Fibroblast of skin of scalp (primary cell): Measurements from ENCODE around the gene ALOX5AP.

ENCODE experiments used
- DNase-seq: peaks from one replicate; pipeline ENCODE4 v3.0.0-alpha.2; 2013

The ALOX5AP gene

GRCh38 chr13:30714629-30715371, 20.5 kb upstream of the ALOX5AP start:
- DNase-seq = no peak

- DNase-seq = no peak
These were observed 20.0 kb upstream of the ALOX5AP start for GRCh38 chr13:30715372-30715756.

GRCh38 chr13:30715837-30716236, 19.5 kb upstream of the ALOX5AP start:
- DNase-seq = peak; percentile 75

- DNase-seq = peak; percentile 91
These were observed 16.4 kb upstream of the ALOX5AP start for GRCh38 chr13:30718661-30719524.

- DNase-seq = peak; percentile 31
These were observed 15.8 kb upstream of the ALOX5AP start for GRCh38 chr13:30719525-30719914.

- DNase-seq = peak; percentile 62
These were observed 15.0 kb upstream of the ALOX5AP start for GRCh38 chr13:30720172-30720869.

- no peak for DNase-seq
These were observed 13.4 kb upstream of the ALOX5AP start for GRCh38 chr13:30721936-30722335.

- peak; percentile 48 for DNase-seq
These were observed 13.0 kb upstream of the ALOX5AP start for GRCh38 chr13:30722361-30722760.

GRCh38 chr13:30724778-30725177, 10.6 kb upstream of the ALOX5AP start:
- no peak for DNase-seq

GRCh38 chr13:30725326-30726085, 9.8 kb upstream of the ALOX5AP start:
- peak; percentile 32 for DNase-seq

- DNase-seq = peak; percentile 32
These were observed 9.2 kb upstream of the ALOX5AP start for GRCh38 chr13:30726192-30726591.

GRCh38 chr13:30727491-30728355, 7.6 kb upstream of the ALOX5AP start:
- DNase-seq = no peak

- DNase-seq = no peak
These were observed 5.5 kb upstream of the ALOX5AP start for GRCh38 chr13:30729801-30730200.

GRCh38 chr13:30730526-30730925, 4.8 kb upstream of the ALOX5AP start:
- DNase-seq = peak; percentile 25

- DNase-seq = no peak
These were observed 3.8 kb upstream of the ALOX5AP start for GRCh38 chr13:30731361-30732045.

GRCh38 chr13:30732046-30732390, 3.3 kb upstream of the ALOX5AP start:
- DNase-seq = no peak

GRCh38 chr13:30734439-30734838, 904 bp upstream of the ALOX5AP start:
- DNase-seq = peak; percentile 85

- DNase-seq = no peak
These were observed 481 bp downstream of the ALOX5AP start for GRCh38 chr13:30735872-30736175.

GRCh38 chr13:30736461-30737320, 1.3 kb downstream of the ALOX5AP start:
- no peak for DNase-seq
